ENCODE measurements around the gene ABCA12. TPM values are rescaled to one million over a fixed set of nuclear protein-coding genes. Genes with fewer than 3 reads are reported as not detected.

Gene ABCA12
- total RNA-seq, 3 donors from 2014 or later = 3.6 to 4.0 TPM; not detected in 1

DNA sequence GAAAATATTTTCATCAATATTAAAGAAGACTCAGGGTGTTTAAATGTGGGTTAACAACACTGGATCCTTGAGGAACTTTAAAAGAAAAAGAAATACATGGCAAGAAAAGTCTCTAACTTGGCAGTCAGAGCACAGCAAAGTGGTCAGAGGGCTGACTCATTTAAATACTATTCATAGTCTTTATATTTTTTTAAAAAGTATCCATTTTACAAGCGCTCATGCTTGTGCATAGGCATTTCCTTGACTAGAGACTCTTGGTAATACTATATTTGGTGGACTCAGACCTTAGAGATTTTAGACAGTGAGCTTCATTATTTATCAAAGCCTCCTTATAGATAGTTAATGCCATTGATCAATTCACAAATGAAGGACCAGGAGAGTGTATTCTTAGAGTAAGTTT is 110.2 kb downstream of the ABCA12 start:
- no peak overlapping the region for H3K4me3 ChIP-seq
- no peaks in the 10 kb centered on the region for H3K9me3 ChIP-seq
- TF ChIP-seq, protein P1, sequence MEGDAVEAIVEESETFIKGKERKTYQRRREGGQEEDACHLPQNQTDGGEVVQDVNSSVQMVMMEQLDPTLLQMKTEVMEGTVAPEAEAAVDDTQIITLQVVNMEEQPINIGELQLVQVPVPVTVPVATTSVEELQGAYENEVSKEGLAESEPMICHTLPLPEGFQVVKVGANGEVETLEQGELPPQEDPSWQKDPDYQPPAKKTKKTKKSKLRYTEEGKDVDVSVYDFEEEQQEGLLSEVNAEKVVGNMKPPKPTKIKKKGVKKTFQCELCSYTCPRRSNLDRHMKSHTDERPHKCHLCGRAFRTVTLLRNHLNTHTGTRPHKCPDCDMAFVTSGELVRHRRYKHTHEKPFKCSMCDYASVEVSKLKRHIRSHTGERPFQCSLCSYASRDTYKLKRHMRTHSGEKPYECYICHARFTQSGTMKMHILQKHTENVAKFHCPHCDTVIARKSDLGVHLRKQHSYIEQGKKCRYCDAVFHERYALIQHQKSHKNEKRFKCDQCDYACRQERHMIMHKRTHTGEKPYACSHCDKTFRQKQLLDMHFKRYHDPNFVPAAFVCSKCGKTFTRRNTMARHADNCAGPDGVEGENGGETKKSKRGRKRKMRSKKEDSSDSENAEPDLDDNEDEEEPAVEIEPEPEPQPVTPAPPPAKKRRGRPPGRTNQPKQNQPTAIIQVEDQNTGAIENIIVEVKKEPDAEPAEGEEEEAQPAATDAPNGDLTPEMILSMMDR (IDR thresholded peaks at IDR 0.05) = no peak
- TF ChIP-seq POLR2AphosphoS5 (IDR thresholded peaks at IDR 0.05) (no peak), POLR2A (IDR thresholded peaks at IDR 0.05) (no peak)
- no peak overlapping the region for H3K27ac ChIP-seq
- no peaks in the 10 kb centered on the region for H3K27me3 ChIP-seq
- DNase-seq (ENCODE audit: low spot score in 2 of 2) = no peak
- intact Hi-C loops (cut with DNase I; ENCODE audit: low total_unique reads) = no loop called here
- no peaks in the 10 kb centered on the region for H3K36me3 ChIP-seq
- H3K4me1 ChIP-seq = no peaks in the 10 kb centered on the region

DNA sequence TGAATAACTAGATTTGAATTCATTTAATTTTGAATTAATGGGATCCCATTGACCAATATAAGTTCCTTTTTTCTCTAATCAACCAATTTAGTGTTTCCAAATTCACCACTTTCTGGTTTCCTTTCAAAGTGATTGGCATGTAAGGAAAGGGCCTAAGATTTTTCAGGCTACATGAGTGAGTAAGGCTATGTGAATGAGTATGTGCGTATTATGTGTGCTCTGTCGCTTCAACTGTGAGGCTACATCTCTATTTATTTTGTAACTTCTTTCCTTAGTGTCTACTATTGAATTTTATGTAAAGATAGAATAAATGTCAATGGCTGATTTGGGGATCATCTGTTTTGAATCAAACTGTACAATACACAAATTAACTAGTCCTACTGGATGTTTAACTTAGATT is 110.6 kb downstream of the ABCA12 start:
- intact Hi-C loops (cut with DNase I; ENCODE audit: low total_unique reads) = no loop called here
- DNase-seq (ENCODE audit: low spot score in 2 of 2) = no peak
- no peak for TF ChIP-seq POLR2AphosphoS5 (IDR thresholded peaks at IDR 0.05)
- TF ChIP-seq, protein P1 (IDR thresholded peaks at IDR 0.05) = no peak
- TF ChIP-seq POLR2A (IDR thresholded peaks at IDR 0.05) = no peak
- H3K9me3 ChIP-seq = no peaks in the 10 kb centered on the region
- H3K4me3 ChIP-seq = no peak overlapping the region
- no peaks in the 10 kb centered on the region for H3K36me3 ChIP-seq
- no peak overlapping the region for H3K27ac ChIP-seq
- H3K27me3 ChIP-seq = no peaks in the 10 kb centered on the region
- H3K4me1 ChIP-seq = no peaks in the 10 kb centered on the region

DNA sequence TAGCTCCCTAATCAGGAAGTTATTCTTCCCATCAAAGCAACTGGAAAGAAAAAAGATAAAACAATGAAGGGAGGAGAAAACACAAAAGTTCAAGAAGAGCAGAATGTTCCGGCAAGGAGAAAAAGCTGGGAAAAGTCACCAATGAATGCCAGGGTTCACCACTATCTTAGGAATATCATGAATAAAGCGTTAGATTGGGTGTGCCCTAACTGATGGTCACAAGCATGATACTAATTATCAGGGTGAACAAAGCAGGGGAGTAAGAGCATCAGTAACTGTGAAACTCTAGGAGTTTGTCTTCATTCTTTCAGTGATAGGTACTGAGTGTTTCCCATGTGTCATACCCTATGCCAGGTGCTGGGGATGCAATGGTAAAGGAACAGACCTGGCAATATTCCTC is 115.5 kb downstream of the ABCA12 start:
- TF ChIP-seq POLR2A (IDR thresholded peaks at IDR 0.05) (no peak), POLR2AphosphoS5 (IDR thresholded peaks at IDR 0.05) (no peak)
- TF ChIP-seq, protein P1 (IDR thresholded peaks at IDR 0.05) = no peak
- Histone ChIP-seq H3K36me3 (no peaks in the 10 kb centered on the region), H3K9me3 (no peaks in the 10 kb centered on the region), H3K27ac (no peak overlapping the region), H3K4me1 (no peaks in the 10 kb centered on the region), H3K27me3 (no peaks in the 10 kb centered on the region), H3K4me3 (no peak overlapping the region)
- intact Hi-C loops (cut with DNase I; ENCODE audit: low total_unique reads) = no loop called here
- DNase-seq (ENCODE audit: low spot score in 2 of 2) = no peak

DNA sequence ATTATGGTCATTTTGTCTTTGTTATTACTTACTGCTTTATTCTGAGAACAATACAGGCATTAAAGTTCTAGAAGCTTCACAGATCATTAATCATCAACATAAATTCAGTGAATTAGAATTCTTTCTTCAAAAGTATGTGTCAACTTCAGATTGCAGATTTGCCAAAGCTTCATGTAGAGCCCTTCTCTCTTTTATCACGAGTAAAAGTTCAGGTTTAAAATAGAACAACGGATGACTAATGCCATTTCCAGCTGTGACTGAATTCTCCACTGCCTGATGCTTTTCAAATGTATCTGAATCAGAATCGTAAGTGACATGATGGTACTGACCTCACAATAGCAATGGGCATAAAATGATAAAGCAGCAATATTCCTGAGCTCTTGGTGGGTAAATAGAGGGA is 116.0 kb downstream of the ABCA12 start:
- Histone ChIP-seq H3K27me3 (no peaks in the 10 kb centered on the region), H3K9me3 (no peaks in the 10 kb centered on the region), H3K27ac (no peak overlapping the region), H3K36me3 (no peaks in the 10 kb centered on the region), H3K4me3 (no peak overlapping the region), H3K4me1 (no peaks in the 10 kb centered on the region)
- no peak for TF ChIP-seq POLR2A (IDR thresholded peaks at IDR 0.05)
- intact Hi-C loops (cut with DNase I; ENCODE audit: low total_unique reads) = no loop called here
- no peak for DNase-seq (ENCODE audit: low spot score in 2 of 2)

DNA sequence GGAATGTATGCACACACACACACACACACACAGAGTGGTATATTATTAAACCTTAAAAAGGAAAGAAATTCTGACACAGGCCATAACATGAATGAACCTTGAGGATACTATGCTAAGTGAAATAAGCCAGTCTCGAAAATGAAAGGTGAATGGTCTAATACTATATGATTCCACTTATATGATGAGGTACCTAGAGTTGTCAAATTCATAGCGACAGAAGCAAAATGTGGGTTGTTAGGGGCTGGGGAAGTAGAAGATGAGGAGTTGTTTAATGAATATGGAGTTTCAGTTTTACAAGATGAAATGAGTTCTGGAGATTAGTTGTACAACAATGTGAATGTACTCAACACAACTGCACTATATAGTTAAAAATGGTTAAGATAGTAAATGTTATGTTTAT is 118.1 kb downstream of the ABCA12 start:
- Histone ChIP-seq H3K27ac (no peak overlapping the region), H3K4me1 (no peaks in the 10 kb centered on the region), H3K4me3 (no peak overlapping the region), H3K36me3 (no peaks in the 10 kb centered on the region), H3K27me3 (no peaks in the 10 kb centered on the region), H3K9me3 (no peaks in the 10 kb centered on the region)
- TF ChIP-seq POLR2A (IDR thresholded peaks at IDR 0.05) = no peak
- intact Hi-C loops (cut with DNase I; ENCODE audit: low total_unique reads) = no loop called here
- DNase-seq (ENCODE audit: low spot score in 2 of 2) = no peak

DNA sequence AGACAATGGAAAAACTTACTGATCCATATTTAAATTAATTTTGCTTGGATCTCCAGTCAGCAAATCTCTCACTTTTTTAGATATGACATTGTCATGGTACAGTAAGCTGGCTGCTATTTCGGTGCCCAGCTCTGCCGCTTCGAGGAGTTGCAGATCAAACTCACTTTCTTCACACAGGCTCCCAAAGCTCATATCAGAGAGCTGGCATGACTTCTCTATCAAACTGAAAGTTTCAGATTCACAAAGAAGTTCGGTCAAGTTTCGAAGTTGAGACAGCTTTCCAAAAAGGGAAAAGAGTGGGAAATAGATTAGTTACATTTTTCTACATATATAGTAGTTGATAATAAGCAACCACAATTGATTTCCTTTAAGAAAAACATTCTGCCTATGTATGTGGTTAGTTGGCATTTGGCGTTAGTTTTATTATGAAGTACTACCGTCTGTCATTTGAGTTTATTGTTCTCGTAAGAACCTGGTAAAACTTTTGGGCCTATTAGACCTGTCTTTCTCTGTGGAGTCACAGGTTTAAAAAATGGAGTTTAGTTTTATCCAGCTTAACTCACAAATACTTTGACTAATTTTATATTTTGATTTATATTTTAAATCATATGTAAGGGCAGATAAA is 118.8 kb downstream of the ABCA12 start:
- Histone ChIP-seq H3K27me3 (no peaks in the 10 kb centered on the region), H3K27ac (no peak overlapping the region), H3K36me3 (no peaks in the 10 kb centered on the region), H3K4me3 (no peak overlapping the region), H3K9me3 (no peaks in the 10 kb centered on the region), H3K4me1 (no peaks in the 10 kb centered on the region)
- TF ChIP-seq POLR2AphosphoS5 (IDR thresholded peaks at IDR 0.05) = no peak
- TF ChIP-seq POLR2A (IDR thresholded peaks at IDR 0.05) = no peak
- TF ChIP-seq, protein P1 (IDR thresholded peaks at IDR 0.05) = no peak
- intact Hi-C loops (cut with DNase I; ENCODE audit: low total_unique reads) = no loop called here
- DNase-seq (ENCODE audit: low spot score in 2 of 2) = no peak
